HG03521 (cell line): ENCODE measurements around the gene HUS1.
"Not testable (repeated sequence)": the region's sequence is repeated elsewhere in the genome, so short reads cannot be mapped to it uniquely, and the experiment has no call there.

Experiments used
- ATAC-seq: cut with Tn5 transposase; IDR thresholded peaks from one replicate; pipeline ENCODE4 v1.9.1; 2021; ENCODE audit warnings: mild to moderate bottlenecking, moderate library complexity; ENCODE audit not compliant: unreplicated experiment

Gene HUS1

DNA sequence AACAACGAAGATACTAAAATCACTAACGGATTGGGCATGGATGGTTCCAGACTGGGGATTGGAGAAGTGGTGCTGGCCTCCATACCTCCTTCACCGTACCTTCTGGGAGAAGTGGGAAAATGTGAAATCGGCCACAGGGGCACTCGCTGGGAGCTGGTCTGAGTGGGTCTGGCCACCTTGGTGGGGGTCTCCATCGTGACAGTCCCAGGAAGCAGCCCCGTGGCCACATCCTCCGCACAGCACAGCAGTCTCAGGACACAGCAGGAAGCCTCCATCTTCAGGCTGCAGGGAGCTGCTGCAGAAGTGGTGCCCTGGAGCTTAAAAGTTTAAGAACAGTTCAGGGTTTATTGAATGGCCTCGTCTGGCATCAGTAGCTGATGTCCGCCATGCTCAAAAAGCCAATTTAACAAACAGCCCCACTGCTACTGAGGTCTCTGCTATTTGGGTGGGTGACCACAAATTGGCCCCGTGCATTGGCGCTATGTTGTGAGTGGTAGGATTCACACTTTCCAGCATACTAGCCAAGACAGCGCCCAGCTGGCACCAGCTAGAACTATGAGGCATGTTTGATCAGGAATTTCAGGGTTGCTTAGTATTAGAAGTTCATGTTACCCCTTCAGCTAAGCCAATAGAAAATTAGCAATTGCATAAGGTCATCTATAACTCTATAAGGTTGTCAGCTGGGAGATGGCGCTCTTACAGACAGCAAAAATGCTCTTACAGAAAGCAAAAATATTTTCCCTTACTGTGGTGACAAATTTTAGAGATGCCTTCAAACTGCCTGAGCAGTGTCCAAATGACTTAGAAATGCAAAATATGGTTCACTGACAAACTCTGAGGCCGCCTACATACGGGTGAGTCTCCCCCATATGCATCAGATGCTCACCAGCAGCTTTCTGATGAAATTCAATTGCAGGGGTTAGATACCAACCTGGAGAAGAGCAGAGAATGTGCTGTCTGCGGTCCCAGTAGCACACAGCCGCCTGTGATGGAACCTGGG, 48.1 kb downstream of the HUS1 start:
- ATAC-seq = no peak

DNA sequence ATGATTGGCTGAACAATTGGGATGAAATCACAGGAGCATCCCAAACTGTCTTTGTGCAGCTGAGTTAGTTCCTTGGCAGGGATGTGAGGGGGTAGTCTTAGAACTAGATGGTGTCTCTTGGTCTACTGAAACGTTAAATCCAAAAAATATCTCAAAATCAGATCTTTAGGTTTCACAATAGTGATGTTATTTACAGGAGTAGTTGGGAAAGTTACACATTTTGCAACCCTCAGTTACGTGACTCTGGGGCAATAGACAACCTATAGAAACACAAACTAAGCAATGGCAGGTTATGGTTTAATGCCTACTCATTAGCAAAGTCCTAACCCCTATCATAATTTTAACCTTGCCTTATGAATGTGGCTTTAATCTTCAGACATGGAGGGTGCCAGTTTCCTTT, 55.1 kb downstream of the HUS1 start:
- ATAC-seq = no peak

DNA sequence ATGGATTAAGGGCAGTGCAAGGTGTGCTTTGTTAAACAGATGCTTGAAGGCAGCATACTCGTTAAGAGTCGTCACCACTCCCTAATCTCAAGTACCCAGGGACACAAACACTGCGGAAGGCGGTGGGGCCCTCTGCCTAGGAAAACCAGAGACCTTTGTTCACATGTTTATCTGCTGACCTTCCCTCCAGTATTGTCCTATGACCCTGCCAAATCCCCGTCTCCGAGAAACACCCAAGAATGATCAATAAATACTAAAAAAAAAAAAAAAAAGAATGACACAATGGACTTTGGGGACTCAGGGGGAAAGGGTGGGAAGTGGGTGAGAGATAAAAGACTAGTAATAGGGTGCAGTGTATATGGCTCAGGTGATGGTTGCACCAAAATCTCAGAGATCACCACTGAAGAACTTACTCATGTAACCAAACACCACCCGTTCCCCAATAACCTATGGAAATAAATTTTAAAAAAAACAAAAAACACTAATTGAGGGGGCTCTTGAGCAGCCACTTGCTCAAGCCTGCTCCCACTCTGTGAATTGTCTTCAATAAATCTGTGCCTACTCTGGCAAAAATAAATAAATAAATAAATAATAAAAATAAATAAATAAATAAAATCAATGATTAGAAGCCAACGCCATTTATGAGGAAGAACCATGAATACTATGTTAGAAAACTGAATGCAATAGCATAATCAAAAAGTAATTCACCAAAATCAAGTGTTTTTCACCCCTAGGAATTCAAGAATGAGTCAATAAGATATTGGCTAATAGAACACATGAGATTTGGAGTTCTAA, 56.1 kb downstream of the HUS1 start:
- ATAC-seq = not testable (repeated sequence)

DNA sequence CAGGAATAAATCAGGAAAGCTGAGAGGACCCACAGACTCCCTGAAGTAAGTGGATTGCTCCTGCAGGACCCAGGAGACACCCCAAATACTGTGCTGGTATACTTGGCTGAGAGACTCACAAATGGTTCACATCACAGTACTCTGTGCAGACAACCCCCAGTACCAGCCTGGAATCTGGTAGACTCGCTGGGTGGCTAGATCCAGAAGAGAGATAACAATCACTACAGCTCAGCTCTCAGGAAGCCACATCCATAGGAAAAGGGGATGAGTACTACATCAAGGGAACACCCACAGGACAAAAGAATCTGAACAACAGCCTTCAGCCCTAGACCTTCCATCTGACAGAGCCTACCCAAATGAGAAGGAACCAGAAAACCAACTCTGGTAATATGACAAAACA, 62.9 kb downstream of the HUS1 start:
- ATAC-seq = not testable (repeated sequence)

DNA sequence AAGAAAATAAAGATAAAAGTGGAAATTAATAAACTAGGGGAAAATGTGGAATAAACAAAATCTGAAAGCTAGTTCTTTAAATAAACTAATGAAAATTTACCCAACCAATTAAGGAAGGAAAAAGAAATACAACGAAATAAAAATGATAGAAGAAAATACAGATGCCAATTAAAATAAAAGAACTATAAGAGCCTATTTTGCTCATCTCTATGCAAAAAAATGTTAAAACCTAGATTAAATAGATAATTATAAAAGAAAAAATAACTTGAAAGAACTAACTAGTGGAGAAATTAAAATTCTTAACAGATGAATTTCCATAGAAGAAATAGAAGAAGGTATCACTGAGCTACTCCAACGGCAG, 63.8 kb downstream of the HUS1 start:
- no peak for ATAC-seq

DNA sequence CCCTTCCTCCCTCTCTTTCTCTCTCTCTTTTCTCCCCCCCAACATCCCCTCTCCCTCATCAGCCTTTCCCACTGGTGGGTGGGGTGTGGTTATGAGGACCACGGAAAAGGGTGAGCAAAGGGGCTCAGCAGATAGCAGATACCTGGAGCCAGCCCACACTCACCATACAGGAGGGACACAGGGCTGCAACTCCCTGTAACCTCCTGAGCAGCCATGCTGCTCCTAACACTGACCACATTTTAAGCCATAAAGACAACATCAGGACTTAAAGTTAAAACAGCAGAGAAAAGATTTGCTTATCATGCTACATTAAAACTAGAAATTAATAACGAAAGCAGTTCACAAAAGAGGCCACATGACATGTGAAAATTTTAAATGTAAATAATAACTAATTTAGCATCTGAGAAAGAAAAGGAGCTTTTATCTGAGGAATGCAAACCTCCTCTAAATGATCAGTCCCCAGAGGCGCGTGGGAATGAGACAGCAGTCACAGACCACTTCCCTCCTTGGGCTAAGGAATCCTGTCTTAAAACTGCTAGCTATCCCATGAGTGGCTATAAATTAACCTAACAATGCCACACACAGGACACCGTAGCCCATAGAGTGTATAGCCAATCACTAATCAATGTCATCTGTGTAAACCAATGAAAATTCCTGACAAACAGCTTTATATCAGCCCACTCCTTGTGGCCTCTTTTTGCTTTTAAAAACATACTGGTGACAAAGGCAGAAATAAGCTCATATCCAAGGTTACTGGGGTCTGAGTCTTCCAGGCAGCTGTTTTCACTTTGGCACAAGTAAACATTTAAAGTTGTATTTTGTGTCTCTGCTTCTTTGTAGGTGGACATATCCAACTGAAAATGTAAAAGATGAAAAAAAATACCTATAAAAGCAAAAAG, 64.4 kb downstream of the HUS1 start:
- no peak for ATAC-seq
